Upper lobe of right lung (tissue), 1 donor: ENCODE data around the gene EPB41L1. TPM values are rescaled to one million over a fixed set of nuclear protein-coding genes. Genes with fewer than 3 reads are reported as not detected.
"Not testable (repeated sequence)": the region's sequence is repeated elsewhere in the genome, so short reads cannot be mapped to it uniquely, and the experiment has no call there.

ENCODE experiments used
- ATAC-seq: fragments of 200-7000 bp; cut with Tn5 transposase; one replicate; pipeline ENCODE4 v1.9.1; 2020; ENCODE audit warnings: mild to moderate bottlenecking, moderate library complexity
- DNase-seq: peaks from one replicate; pipeline ENCODE4 v3.0.0-alpha.2; 2020
- H3K27ac ChIP-seq: fragments of 200-600 bp; one replicate; pipeline ENCODE4 v1.8.0; 2022
- H3K27me3 ChIP-seq: fragments of 200-600 bp; one replicate; pipeline ENCODE4 v1.8.0; 2022; ENCODE audit warnings: mild to moderate bottlenecking
- H3K36me3 ChIP-seq: fragments of 200-600 bp; one replicate; pipeline ENCODE4 v1.8.0; 2022
- H3K4me1 ChIP-seq: fragments of 200-600 bp; one replicate; pipeline ENCODE4 v1.8.0; 2022
- H3K4me3 ChIP-seq: fragments of 200-600 bp; one replicate; pipeline ENCODE4 v1.8.0; 2022; ENCODE audit warnings: mild to moderate bottlenecking
- H3K9me3 ChIP-seq: fragments of 200-600 bp; one replicate; pipeline ENCODE4 v1.8.0; 2022
- CTCF ChIP-seq: fragments of 200-600 bp; IDR thresholded peaks from one replicate; pipeline ENCODE4 v1.8.0; 2022; ENCODE audit warnings: antibody characterized with exemption
- intact Hi-C: fragments of 100-400 bp; cut with DNase I; formaldehyde crosslinking; loops from one replicate; pipeline ENCODE4 v1.11.0; 2022
- total RNA-seq: library from RNA; stranded (reverse); fragmentation: NEBNext Ultra II Directional; extraction: Animal tissue kit (Norgen Biotek cat#: 25700); gene quantifications from one replicate; pipeline ENCODE4 v1.2.1, GENCODE V29; 2021
- donor health status: DM: no; HTN: yes; CAD: no; lungs with severe emphysema.

The EPB41L1 gene
- total RNA-seq, 1 donor from 2014 or later, result 61.4 TPM

GRCh38 chr20:36133821-36134220 is 20.7 kb upstream of the EPB41L1 start:
- H3K27me3 ChIP-seq, result no peaks in the 10 kb centered on the region
- ATAC-seq, result no peak

GRCh38 chr20:36135159-36135558 is 19.4 kb upstream of the EPB41L1 start:
- no peaks in the 10 kb centered on the region for H3K4me1 ChIP-seq
- H3K27ac ChIP-seq, result no peak overlapping the region
- DNase-seq (no peak), ATAC-seq (no peak)
- no peak for TF ChIP-seq CTCF
- intact Hi-C loops, result loop anchor here (5.0 to 10.0 kb wide), 2 partner anchors 60 to 138 kb away; no protein-coding TSS in a partner anchor
- no peaks in the 10 kb centered on the region for H3K36me3 ChIP-seq
- no peaks in the 10 kb centered on the region for H3K27me3 ChIP-seq
- H3K9me3 ChIP-seq, result no peaks in the 10 kb centered on the region
- H3K4me3 ChIP-seq, result no peak overlapping the region

More at GRCh38 chr20:36133821-36134220, 20.7 kb upstream of the EPB41L1 start:
- no peak overlapping the region for H3K27ac ChIP-seq
- no peak for DNase-seq
- H3K4me3 ChIP-seq, result no peak overlapping the region
- intact Hi-C loops, result loop anchor here (10.0 kb wide), 1 partner anchor 59 kb away; no protein-coding TSS in a partner anchor
- no peaks in the 10 kb centered on the region for H3K36me3 ChIP-seq
- H3K4me1 ChIP-seq, result no peaks in the 10 kb centered on the region
- no peak for TF ChIP-seq CTCF
- H3K9me3 ChIP-seq, result no peaks in the 10 kb centered on the region

- no peaks in the 10 kb centered on the region for H3K4me1 ChIP-seq
- no peaks in the 10 kb centered on the region for H3K36me3 ChIP-seq
- DNase-seq (no peak), ATAC-seq (no peak)
- no peak overlapping the region for H3K27ac ChIP-seq
- intact Hi-C loops, result loop anchor here (5.0 to 10.0 kb wide), 2 partner anchors 61 to 139 kb away; no protein-coding TSS in a partner anchor
- no peak overlapping the region for H3K4me3 ChIP-seq
- H3K27me3 ChIP-seq, result no peaks in the 10 kb centered on the region
- no peaks in the 10 kb centered on the region for H3K9me3 ChIP-seq
- no peak for TF ChIP-seq CTCF
Measured at GRCh38 chr20:36135821-36136220, 18.7 kb upstream of the EPB41L1 start.

GRCh38 chr20:36137313-36137712 is 17.2 kb upstream of the EPB41L1 start:
- not testable (repeated sequence) for DNase-seq

GRCh38 chr20:36141310-36141709 is 13.2 kb upstream of the EPB41L1 start:
- ATAC-seq (no peak), DNase-seq (no peak)
- H3K27me3 ChIP-seq, result no peaks in the 10 kb centered on the region
- intact Hi-C loops, result no loop called here
- no peaks in the 10 kb centered on the region for H3K4me1 ChIP-seq
- H3K9me3 ChIP-seq, result no peaks in the 10 kb centered on the region
- no peak for TF ChIP-seq CTCF
- H3K27ac ChIP-seq, result no peak overlapping the region
- no peak overlapping the region for H3K4me3 ChIP-seq
- H3K36me3 ChIP-seq, result no peaks in the 10 kb centered on the region

More at GRCh38 chr20:36137313-36137712, 17.2 kb upstream of the EPB41L1 start:
- not testable (repeated sequence) for H3K36me3 ChIP-seq, H3K9me3 ChIP-seq, H3K27me3 ChIP-seq, ATAC-seq, H3K4me1 ChIP-seq, H3K4me3 ChIP-seq, H3K27ac ChIP-seq
- intact Hi-C loops, result loop anchor here (5.0 to 10.0 kb wide), 2 partner anchors 63 to 140 kb away; no protein-coding TSS in a partner anchor

- H3K36me3 ChIP-seq, result no peaks in the 10 kb centered on the region
- H3K9me3 ChIP-seq, result no peaks in the 10 kb centered on the region
- DNase-seq (no peak), ATAC-seq (no peak)
- H3K27ac ChIP-seq, result no peak overlapping the region
- H3K27me3 ChIP-seq, result no peaks in the 10 kb centered on the region
- H3K4me1 ChIP-seq, result peaks cover 6% of the 10 kb centered on the region
- intact Hi-C loops, result no loop called here
- no peak overlapping the region for H3K4me3 ChIP-seq
- no peak for TF ChIP-seq CTCF
Measured at GRCh38 chr20:36144336-36144735, 10.2 kb upstream of the EPB41L1 start.
